Gastrocnemius medialis (tissue), 4 donors: ENCODE results near the gene ATP1A2. TPM values are rescaled to one million over a fixed set of nuclear protein-coding genes. Genes with fewer than 3 reads are reported as not detected.

Experiments used
- ATAC-seq, 2 donors: fragments of 150-250 bp; one replicate each; pipeline ENCODE4 v1.9.1; 2016
- DNase-seq, 2 donors: peaks; one replicate each; pipeline ENCODE4 v3.0.0-alpha.2; 2019
- H3K27ac ChIP-seq, 4 donors: fragments of 200-600 bp; sonication (generic); 1 replicate in 1 of 4; 2 replicates in 3 of 4; pipeline ENCODE4 v1.5.1; 2016 to 2018; ENCODE audit warnings: mild to moderate bottlenecking in 2 of 4, moderate library complexity in 1 of 4
- H3K27me3 ChIP-seq, 3 donors: fragments of 200-600 bp; sonication (generic) in 2 of 3; 1 replicate in 1 of 3; 2 replicates in 2 of 3; pipeline versions ENCODE4 v1.5.1 to v1.6.0; 2016 to 2019; ENCODE audit warnings: mild to moderate bottlenecking in 1 of 3, moderate library complexity in 1 of 3
- H3K36me3 ChIP-seq, 2 donors: fragments of 200-600 bp; sonication (generic) in 1 of 2; one replicate each; pipeline ENCODE4 v1.5.1; 2017 to 2018
- H3K4me1 ChIP-seq, 2 donors: fragments of 200-600 bp; sonication (generic) in 1 of 2; one replicate each; pipeline ENCODE4 v1.5.1; 2016 to 2017; ENCODE audit warnings: mild to moderate bottlenecking in 2 of 2
- H3K4me3 ChIP-seq, 4 donors: fragments of 200-600 bp; sonication (generic) in 3 of 4; 1 replicate in 1 of 4; 2 replicates in 3 of 4; pipeline ENCODE4 v1.5.1; 2016 to 2019; ENCODE audit warnings: mild to moderate bottlenecking in 2 of 4
- H3K9me3 ChIP-seq, 3 donors: fragments of 200-600 bp; sonication (generic) in 2 of 3; 1 replicate in 1 of 3; 2 replicates in 2 of 3; pipeline ENCODE4 v1.5.1; 2016 to 2019
- POLR2A ChIP-seq, 2 donors: fragments of 450-650 bp; IDR thresholded peaks; one replicate each; pipeline ENCODE4 v1.6.1; 2017; ENCODE audit warnings: antibody characterized with exemption in 2 of 2, mild to moderate bottlenecking in 2 of 2, moderate library complexity in 2 of 2
- in situ Hi-C, 4 donors: fragments of 200-750 bp; cut with MboI; loops; one replicate each; pipeline versions ENCODE4 v1.15.0 to v1.8.0; 2017; ENCODE audit warnings: low sequenced_read_pairs in 4 of 4
- intact Hi-C: fragments of 100-400 bp; cut with DNase I; formaldehyde crosslinking; loops from one replicate; pipeline ENCODE4 v1.15.1; 2023; ENCODE audit warnings: low total_unique reads
- total RNA-seq, 4 donors: library from RNA; depleted of rRNA; stranded (reverse); fragments of >200 nt; gene quantifications; one replicate each; pipeline versions ENCODE4 v1.1.0 to v1.2.3, GENCODE V29; 2016
- TF ChIP-seq, protein P1 (sequence below), 5 experiments: fragments of 450-650 bp in 3 of 5; fragments of 200-600 bp in 2 of 5; sonication (generic) in 2 of 5; IDR thresholded peaks in 4 of 5; conservative IDR thresholded peaks in 1 of 5; 1 replicate in 4 of 5; 2 replicates in 1 of 5; pipeline ENCODE4 v1.5.1; 2016 to 2019; ENCODE audit warnings: antibody characterized with exemption in 5 of 5, mild to moderate bottlenecking in 3 of 5, moderate library complexity in 3 of 5

Gene ATP1A2
- total RNA-seq, 4 donors from 2014 or later, result 281 to 710 (median 413) TPM

DNA sequence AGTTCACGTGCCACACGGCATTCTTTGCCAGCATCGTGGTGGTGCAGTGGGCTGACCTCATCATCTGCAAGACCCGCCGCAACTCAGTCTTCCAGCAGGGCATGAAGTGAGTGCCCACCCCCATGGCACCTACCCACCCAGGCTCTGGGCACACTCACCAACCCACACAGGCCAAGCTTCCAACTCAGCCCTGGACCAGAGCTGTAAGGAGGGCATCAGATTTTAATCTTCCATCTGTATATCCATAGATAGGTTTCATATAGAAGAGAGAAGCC is 21.3 kb downstream of the ATP1A2 start:
- Histone ChIP-seq H3K4me1 (peaks cover 46 to 55% of the 10 kb centered on the region in 2 donors), H3K4me3 (no peak overlapping the region), H3K36me3 (peaks cover 8 to 78% of the 10 kb centered on the region in 2 donors), H3K9me3 (no peaks in the 10 kb centered on the region), H3K27me3 (no peaks in the 10 kb centered on the region), H3K27ac (peak overlapping the region; percentile 92 to 100 (median 98))
- intact Hi-C loops, result no loop called here
- ATAC-seq, result no peak
- DNase-seq, result peak in 1 of 2 donors; percentile 42
- TF ChIP-seq, protein P1, sequence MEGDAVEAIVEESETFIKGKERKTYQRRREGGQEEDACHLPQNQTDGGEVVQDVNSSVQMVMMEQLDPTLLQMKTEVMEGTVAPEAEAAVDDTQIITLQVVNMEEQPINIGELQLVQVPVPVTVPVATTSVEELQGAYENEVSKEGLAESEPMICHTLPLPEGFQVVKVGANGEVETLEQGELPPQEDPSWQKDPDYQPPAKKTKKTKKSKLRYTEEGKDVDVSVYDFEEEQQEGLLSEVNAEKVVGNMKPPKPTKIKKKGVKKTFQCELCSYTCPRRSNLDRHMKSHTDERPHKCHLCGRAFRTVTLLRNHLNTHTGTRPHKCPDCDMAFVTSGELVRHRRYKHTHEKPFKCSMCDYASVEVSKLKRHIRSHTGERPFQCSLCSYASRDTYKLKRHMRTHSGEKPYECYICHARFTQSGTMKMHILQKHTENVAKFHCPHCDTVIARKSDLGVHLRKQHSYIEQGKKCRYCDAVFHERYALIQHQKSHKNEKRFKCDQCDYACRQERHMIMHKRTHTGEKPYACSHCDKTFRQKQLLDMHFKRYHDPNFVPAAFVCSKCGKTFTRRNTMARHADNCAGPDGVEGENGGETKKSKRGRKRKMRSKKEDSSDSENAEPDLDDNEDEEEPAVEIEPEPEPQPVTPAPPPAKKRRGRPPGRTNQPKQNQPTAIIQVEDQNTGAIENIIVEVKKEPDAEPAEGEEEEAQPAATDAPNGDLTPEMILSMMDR (IDR thresholded peaks at IDR 0.05 in 4 of 5, conservative IDR thresholded peaks at IDR 0.05 in 1 of 5), result no peak
- TF ChIP-seq POLR2A (IDR thresholded peaks at IDR 0.05), result no peak
- in situ Hi-C loops, result no loop called here

DNA sequence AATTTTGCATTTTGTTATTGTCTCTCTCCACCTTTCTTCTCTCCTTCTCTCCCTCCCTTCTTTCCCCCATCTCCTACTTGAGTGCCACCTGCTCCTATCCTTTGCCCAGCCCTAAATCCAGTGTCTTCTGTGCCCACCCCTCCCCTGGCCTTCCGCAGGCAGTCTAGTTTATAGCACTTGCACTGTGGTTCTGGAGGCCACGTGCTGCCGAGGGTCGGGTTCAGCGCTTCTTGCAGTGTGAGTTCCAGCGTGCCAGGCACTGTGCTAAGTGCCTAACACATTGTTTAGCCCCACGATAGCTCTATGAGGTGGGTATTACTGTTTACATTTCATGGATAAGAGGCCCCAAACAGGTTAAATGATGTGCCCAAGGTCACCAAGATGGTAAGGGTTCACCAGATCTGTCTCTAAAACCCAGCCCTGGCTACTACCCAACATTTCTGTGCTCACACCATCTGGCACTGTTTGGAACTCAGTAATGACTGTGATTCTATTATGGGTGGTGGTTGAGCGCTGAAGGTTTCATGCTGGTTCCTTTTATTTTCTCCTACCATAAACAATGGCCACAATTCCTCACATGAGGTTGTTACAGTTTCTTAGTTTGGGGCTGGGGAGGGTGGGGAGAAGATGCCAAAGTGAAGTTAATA is 21.8 kb downstream of the ATP1A2 start:
- peak; percentile 53 for ATAC-seq
- in situ Hi-C loops, result no loop called here

DNA sequence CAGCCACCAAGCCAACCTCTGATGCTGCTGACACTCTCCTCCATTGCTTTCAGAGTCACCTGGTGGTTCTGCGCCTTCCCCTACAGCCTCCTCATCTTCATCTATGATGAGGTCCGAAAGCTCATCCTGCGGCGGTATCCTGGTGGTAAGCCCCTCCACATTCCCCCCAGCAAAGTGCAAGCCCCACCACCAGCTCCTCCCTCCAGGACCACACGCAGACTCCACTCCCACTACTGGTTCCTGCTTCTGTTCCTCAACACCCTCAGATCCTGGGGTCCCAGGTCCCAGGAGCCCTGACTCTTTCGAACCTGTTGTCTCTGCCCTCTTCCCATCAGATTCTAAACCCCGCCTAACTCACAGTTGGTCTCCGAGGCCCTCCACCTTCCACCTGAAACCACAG is 24.3 kb downstream of the ATP1A2 start:
- in situ Hi-C loops (no loop called here), intact Hi-C loops (no loop called here)
- Histone ChIP-seq H3K36me3 (peaks cover 8 to 66% of the 10 kb centered on the region in 2 donors), H3K4me1 (peaks cover 22 to 35% of the 10 kb centered on the region in 2 donors), H3K4me3 (no peak overlapping the region), H3K27me3 (no peaks in the 10 kb centered on the region), H3K9me3 (no peaks in the 10 kb centered on the region), H3K27ac (peak overlapping the region; percentile 92 to 100 (median 98))
- DNase-seq (no peak), ATAC-seq (no peak)
- TF ChIP-seq, protein P1 (IDR thresholded peaks at IDR 0.05 in 4 of 5, conservative IDR thresholded peaks at IDR 0.05 in 1 of 5), result no peak
- TF ChIP-seq POLR2A (IDR thresholded peaks at IDR 0.05), result no peak

More for the DNA sequence above, 21.8 kb downstream of the ATP1A2 start:
- peak overlapping the region; percentile 92 to 100 (median 98) for H3K27ac ChIP-seq
- peak in 1 of 2 donors; percentile 72 for DNase-seq
- intact Hi-C loops, result no loop called here
- peaks cover 45 to 53% of the 10 kb centered on the region in 2 donors for H3K4me1 ChIP-seq
- H3K27me3 ChIP-seq, result no peaks in the 10 kb centered on the region
- TF ChIP-seq POLR2A (IDR thresholded peaks at IDR 0.05), result no peak
- TF ChIP-seq, protein P1 (IDR thresholded peaks at IDR 0.05 in 4 of 5, conservative IDR thresholded peaks at IDR 0.05 in 1 of 5), result no peak
- H3K4me3 ChIP-seq, result no peak overlapping the region
- peaks cover 8 to 81% of the 10 kb centered on the region in 2 donors for H3K36me3 ChIP-seq
- no peaks in the 10 kb centered on the region for H3K9me3 ChIP-seq

DNA sequence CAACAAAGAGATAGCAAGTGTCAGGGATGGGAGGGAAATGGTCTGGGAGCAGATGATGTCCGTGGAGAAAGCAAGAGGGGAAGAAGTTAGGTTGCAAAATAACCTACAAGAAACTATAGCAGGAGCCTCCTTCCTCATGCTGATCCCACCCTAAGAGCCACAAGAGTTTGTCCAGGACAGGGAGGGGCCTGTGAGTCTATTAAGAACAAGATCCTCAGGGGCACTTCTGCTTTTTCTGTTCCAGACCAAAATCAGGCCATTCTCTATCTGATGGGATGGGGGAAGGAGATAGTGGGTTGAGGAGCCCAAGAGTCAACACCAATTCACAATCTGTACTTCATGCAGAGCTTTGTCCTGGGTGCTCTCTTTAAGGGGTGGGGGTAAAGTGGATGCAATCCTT is 28.1 kb downstream of the ATP1A2 start:
- no peak for ATAC-seq
- in situ Hi-C loops (no loop called here), intact Hi-C loops (no loop called here)
- DNase-seq, result no peak
- TF ChIP-seq, protein P1 (IDR thresholded peaks at IDR 0.05 in 4 of 5, conservative IDR thresholded peaks at IDR 0.05 in 1 of 5), result no peak
- no peak for TF ChIP-seq POLR2A (IDR thresholded peaks at IDR 0.05)
- H3K36me3 ChIP-seq, result peaks cover 4 to 33% of the 10 kb centered on the region in 2 donors
- H3K27me3 ChIP-seq, result no peaks in the 10 kb centered on the region
- peaks cover 6 to 8% of the 10 kb centered on the region in 2 donors for H3K4me1 ChIP-seq
- no peak overlapping the region for H3K4me3 ChIP-seq
- H3K9me3 ChIP-seq, result no peaks in the 10 kb centered on the region
- H3K27ac ChIP-seq, result peak overlapping the region; percentile 92 to 100 (median 98)
